ENCODE results near the gene SCNN1A. TPM values are rescaled to one million over a fixed set of nuclear protein-coding genes. Genes with fewer than 3 reads are reported as not detected.

Gene SCNN1A
- total RNA-seq, 1 donor from 2014 or later, result not detected

DNA sequence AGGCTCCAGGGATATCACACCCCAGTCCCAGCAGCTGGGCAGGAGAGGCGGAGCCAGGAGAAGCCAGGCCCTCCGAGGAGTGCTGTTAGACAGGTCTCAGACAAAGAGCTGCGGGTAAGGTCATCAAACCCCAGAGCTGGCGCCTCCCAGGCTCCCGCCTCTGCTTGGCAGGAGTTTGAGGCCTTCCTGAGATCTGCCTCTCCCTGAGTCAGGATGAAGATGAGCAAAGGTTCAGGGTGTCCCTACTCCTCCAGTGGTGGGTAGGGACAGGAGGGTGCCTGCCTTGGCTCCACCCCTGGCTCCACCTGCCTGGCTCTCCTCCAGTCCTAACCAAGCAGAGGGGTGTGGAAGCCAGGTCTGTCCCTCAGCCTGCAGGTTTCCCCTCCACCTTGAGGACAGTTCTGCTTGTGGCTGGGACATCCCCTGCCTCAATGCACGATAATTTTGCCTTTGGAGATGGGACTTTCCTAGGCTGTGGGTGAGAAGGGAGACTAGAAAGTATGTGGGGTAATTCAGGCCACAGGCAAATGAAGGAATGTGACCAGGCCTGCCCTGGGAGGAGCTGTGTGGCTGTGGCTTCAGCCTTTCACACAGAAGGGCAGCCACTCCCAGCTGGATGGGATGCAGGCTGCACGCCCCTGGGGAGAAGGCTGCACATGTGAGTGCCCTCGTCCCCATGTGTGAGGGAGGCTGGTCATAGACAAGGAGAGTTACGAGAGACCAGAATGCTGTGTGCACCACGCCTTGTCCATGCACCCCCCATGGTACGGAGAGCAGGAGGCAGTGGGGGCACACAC, 62.6 kb downstream of the SCNN1A start:
- Histone ChIP-seq H3K4me1 (ENCODE audit: control insufficient read depth in 3 of 3, insufficient read depth in 3 of 3, low read length in 3 of 3) (peaks cover 0 to 5% (median 3%) of the 10 kb centered on the region in 3 donors), H3K9ac (ENCODE audit: low read depth in 1 of 3, low read length in 3 of 3) (no peak overlapping the region), H3K27ac (ENCODE audit: low read depth, low read length) (no peak overlapping the region), H3K36me3 (ENCODE audit: control insufficient read depth in 3 of 3, insufficient read depth in 3 of 3, low read length in 3 of 3) (no peaks in the 10 kb centered on the region), H3K4me3 (ENCODE audit: low read length in 3 of 3) (no peak overlapping the region), H3K27me3 (ENCODE audit: control insufficient read depth in 3 of 3, insufficient read depth in 3 of 3, low read length in 3 of 3) (peaks cover 11 to 16% (median 13%) of the 10 kb centered on the region in 3 donors), H3K9me3 (ENCODE audit: control insufficient read depth in 3 of 3, low read length in 3 of 3) (no peaks in the 10 kb centered on the region)

DNA sequence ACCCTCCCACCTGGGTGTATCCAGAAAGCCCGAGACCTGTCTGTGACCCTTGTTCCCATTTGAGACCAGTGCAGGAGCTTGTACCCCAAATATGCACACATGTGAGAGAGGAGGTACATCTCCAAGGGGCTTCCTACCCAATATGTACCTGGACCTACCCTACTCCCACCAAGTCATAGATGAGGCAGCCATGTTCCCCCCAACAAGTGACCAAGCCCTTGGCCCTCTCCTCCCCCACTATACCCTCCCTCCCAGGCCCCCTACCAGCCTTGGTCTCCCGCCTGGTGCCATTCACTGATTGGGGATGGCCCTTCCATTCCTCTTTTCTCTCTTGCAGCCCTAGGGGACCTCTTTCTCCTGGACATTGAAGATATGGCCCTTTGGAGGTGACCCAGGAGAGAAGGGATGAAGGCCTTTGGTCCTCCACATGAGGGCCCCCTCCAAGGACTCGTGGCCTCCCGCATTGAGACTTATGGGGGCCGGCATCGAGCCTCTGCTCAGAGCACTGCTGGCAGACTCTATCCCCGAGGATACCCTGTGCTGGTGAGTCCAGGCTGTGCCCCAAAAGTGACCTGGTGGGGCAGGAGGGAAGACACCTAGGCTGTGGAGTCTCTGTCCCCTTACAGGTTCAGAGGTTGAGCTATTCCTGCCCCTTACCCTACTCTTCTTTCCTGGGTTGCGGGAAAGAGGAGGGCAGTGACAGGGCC, 63.4 kb downstream of the SCNN1A start:
- Histone ChIP-seq H3K27ac (ENCODE audit: low read depth, low read length) (no peak overlapping the region), H3K4me1 (ENCODE audit: control insufficient read depth in 3 of 3, insufficient read depth in 3 of 3, low read length in 3 of 3) (peaks cover 0 to 5% (median 3%) of the 10 kb centered on the region in 3 donors), H3K9me3 (ENCODE audit: control insufficient read depth in 3 of 3, low read length in 3 of 3) (no peaks in the 10 kb centered on the region), H3K27me3 (ENCODE audit: control insufficient read depth in 3 of 3, insufficient read depth in 3 of 3, low read length in 3 of 3) (peaks cover 11 to 16% (median 13%) of the 10 kb centered on the region in 3 donors), H3K9ac (ENCODE audit: low read depth in 1 of 3, low read length in 3 of 3) (no peak overlapping the region), H3K4me3 (ENCODE audit: low read length in 3 of 3) (no peak overlapping the region), H3K36me3 (ENCODE audit: control insufficient read depth in 3 of 3, insufficient read depth in 3 of 3, low read length in 3 of 3) (no peaks in the 10 kb centered on the region)

DNA sequence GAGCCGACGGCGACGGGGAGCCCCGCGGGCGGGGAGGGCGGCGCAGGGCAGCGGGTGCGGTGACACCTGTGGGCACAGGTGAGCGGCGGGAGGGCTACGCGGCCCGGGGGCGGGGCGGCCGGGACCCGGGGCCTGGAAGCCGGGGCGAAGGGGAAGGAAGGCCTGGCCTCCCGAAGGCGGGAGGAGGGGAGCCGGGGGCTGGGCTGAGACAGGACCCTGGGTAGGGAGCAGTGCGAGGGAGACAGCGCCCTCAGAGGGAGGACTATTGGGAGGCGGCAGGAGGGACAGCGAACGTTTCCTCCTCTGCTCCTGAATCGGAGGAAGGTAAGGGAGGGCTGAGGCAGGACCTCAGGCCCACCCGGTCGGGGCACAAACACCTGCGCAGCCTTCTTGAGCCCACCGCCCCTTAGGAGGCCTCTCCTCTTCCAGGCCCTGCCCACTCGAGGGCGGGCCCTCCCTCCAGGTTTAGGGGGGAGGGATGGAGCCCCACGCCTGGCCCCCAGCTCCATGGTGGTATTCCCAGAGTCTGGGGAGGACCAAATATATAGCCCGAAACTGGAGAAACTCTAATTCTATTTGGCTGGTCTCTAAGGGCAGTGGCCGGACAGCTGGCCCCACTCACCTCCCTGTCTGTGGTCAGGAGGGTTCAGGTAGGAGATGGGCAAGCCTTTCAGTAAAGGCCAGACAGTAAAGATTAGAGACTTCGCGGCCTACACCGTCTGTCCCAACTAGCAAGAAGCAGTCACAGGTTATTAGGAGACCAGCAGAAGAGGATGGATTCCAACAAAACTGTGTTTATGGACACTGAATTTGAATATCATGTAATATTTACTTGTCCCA, 64.4 kb downstream of the SCNN1A start:
- Histone ChIP-seq H3K27ac (ENCODE audit: low read depth, low read length) (no peak overlapping the region), H3K9ac (ENCODE audit: low read depth in 1 of 3, low read length in 3 of 3) (no peak overlapping the region), H3K4me1 (ENCODE audit: control insufficient read depth in 3 of 3, insufficient read depth in 3 of 3, low read length in 3 of 3) (peaks cover 0 to 5% (median 3%) of the 10 kb centered on the region in 3 donors), H3K9me3 (ENCODE audit: control insufficient read depth in 3 of 3, low read length in 3 of 3) (no peaks in the 10 kb centered on the region), H3K27me3 (ENCODE audit: control insufficient read depth in 3 of 3, insufficient read depth in 3 of 3, low read length in 3 of 3) (peaks cover 11 to 16% (median 13%) of the 10 kb centered on the region in 3 donors), H3K4me3 (ENCODE audit: low read length in 3 of 3) (no peak overlapping the region), H3K36me3 (ENCODE audit: control insufficient read depth in 3 of 3, insufficient read depth in 3 of 3, low read length in 3 of 3) (no peaks in the 10 kb centered on the region)

DNA sequence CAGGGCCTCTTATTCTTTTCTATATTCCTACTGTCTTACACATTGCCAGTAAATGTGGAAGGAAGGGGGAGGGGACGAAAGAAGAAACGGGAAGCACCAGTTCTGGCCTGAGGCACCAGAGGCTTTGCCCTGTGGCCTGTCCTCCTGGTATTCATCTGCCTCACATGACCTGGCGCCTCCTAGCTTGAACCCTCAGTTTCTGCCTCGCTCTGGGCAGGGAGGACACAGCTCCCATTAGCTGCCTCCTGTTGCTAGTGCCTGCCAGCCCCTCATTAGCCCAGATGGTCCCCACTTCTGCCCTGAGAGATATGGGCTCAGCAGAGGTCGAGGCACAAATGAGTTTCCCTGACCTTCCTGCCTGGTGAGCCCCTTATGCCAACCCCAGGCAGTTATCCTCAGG, 67.8 kb downstream of the SCNN1A start:
- Histone ChIP-seq H3K9me3 (ENCODE audit: control insufficient read depth in 3 of 3, low read length in 3 of 3) (no peaks in the 10 kb centered on the region), H3K27me3 (ENCODE audit: control insufficient read depth in 3 of 3, insufficient read depth in 3 of 3, low read length in 3 of 3) (peaks cover 11 to 16% (median 13%) of the 10 kb centered on the region in 3 donors), H3K27ac (ENCODE audit: low read depth, low read length) (no peak overlapping the region), H3K36me3 (ENCODE audit: control insufficient read depth in 3 of 3, insufficient read depth in 3 of 3, low read length in 3 of 3) (no peaks in the 10 kb centered on the region), H3K9ac (ENCODE audit: low read depth in 1 of 3, low read length in 3 of 3) (no peak overlapping the region), H3K4me3 (ENCODE audit: low read length in 3 of 3) (no peak overlapping the region), H3K4me1 (ENCODE audit: control insufficient read depth in 3 of 3, insufficient read depth in 3 of 3, low read length in 3 of 3) (peaks cover 0 to 5% (median 0%) of the 10 kb centered on the region in 3 donors)

DNA sequence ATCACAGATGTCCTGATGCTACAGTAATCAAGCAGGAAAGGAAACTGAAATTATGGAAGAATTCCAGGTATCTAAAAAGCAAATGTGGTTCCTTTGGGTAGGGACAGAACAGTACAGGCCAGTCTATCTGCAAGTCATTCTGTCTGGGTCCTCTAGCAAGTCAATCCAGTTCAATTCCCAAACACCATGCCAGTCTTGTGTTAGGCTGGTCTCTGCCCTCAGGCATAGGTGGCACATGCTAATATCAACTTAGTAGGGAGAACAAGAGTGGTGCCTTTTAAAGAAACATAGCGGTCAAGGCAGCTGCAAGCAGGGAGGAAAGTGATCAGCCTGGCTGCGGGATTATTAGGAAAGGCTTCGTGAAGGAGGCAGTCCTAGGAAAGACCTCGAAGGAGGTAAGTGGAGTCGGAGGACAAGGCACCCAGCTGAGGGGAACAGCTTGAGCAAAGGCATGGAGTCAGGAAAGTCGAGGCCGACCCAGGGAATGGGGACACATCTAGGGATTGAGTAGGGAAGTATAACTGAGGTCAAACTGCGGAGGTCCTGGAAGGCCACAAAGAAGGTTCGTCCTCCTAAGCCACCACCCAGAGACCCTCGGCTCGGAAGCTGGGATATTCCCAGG, 68.7 kb downstream of the SCNN1A start:
- Histone ChIP-seq H3K27ac (ENCODE audit: low read depth, low read length) (no peak overlapping the region), H3K36me3 (ENCODE audit: control insufficient read depth in 3 of 3, insufficient read depth in 3 of 3, low read length in 3 of 3) (no peaks in the 10 kb centered on the region), H3K27me3 (ENCODE audit: control insufficient read depth in 3 of 3, insufficient read depth in 3 of 3, low read length in 3 of 3) (peaks cover 11 to 16% (median 13%) of the 10 kb centered on the region in 3 donors), H3K9me3 (ENCODE audit: control insufficient read depth in 3 of 3, low read length in 3 of 3) (no peaks in the 10 kb centered on the region), H3K9ac (ENCODE audit: low read depth in 1 of 3, low read length in 3 of 3) (no peak overlapping the region), H3K4me1 (ENCODE audit: control insufficient read depth in 3 of 3, insufficient read depth in 3 of 3, low read length in 3 of 3) (peaks cover 0 to 5% (median 0%) of the 10 kb centered on the region in 3 donors), H3K4me3 (ENCODE audit: low read length in 3 of 3) (no peak overlapping the region)

DNA sequence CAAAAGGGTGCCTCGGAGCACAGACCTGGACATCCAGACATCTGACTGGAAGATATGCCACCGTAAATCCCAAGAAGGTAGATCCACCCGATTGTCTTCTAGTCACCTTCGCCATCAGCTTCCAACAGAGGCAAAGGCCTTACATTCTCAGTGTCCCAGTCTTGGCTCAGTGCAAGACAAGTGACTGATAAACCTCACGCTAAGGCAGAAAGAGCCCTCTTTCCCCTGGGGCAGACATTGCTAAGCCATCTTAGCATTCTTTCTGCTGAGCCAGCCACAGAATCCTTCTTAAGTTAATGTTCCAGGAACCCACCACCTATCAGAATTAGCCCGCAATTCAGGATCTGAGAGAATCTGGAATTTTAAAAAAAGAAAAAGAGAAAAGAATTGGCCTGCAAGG, 69.2 kb downstream of the SCNN1A start:
- Histone ChIP-seq H3K27me3 (ENCODE audit: control insufficient read depth in 3 of 3, insufficient read depth in 3 of 3, low read length in 3 of 3) (peaks cover 8 to 13% (median 11%) of the 10 kb centered on the region in 3 donors), H3K4me3 (ENCODE audit: low read length in 3 of 3) (no peak overlapping the region), H3K4me1 (ENCODE audit: control insufficient read depth in 3 of 3, insufficient read depth in 3 of 3, low read length in 3 of 3) (peaks cover 0 to 5% (median 0%) of the 10 kb centered on the region in 3 donors), H3K36me3 (ENCODE audit: control insufficient read depth in 3 of 3, insufficient read depth in 3 of 3, low read length in 3 of 3) (no peaks in the 10 kb centered on the region), H3K9ac (ENCODE audit: low read depth in 1 of 3, low read length in 3 of 3) (no peak overlapping the region), H3K9me3 (ENCODE audit: control insufficient read depth in 3 of 3, low read length in 3 of 3) (no peaks in the 10 kb centered on the region), H3K27ac (ENCODE audit: low read depth, low read length) (no peak overlapping the region)

DNA sequence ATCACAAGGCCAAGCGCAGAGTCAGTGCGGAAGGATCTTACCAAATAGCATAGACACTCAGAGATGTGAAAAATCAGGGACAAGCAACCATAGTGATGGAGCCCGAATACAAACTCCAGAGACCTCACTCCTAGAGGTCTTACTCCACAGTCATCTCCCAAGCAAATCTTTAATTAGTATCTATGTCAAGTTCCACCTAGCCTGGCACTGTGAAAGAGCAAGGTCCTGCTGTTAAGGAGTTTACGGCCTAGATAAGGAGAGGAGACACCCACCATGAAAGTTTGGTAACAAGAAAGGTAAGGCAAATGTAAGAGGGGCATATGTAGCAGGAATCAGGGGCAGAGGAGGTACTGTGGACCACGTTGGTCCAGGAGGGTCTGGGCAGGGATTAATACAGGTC, 72.3 kb downstream of the SCNN1A start:
- Histone ChIP-seq H3K4me3 (ENCODE audit: low read length in 3 of 3) (no peak overlapping the region), H3K4me1 (ENCODE audit: control insufficient read depth in 3 of 3, insufficient read depth in 3 of 3, low read length in 3 of 3) (peaks cover 0 to under 1% (median 0%) of the 10 kb centered on the region in 3 donors), H3K36me3 (ENCODE audit: control insufficient read depth in 3 of 3, insufficient read depth in 3 of 3, low read length in 3 of 3) (no peaks in the 10 kb centered on the region), H3K9me3 (ENCODE audit: control insufficient read depth in 3 of 3, low read length in 3 of 3) (no peaks in the 10 kb centered on the region), H3K27me3 (ENCODE audit: control insufficient read depth in 3 of 3, insufficient read depth in 3 of 3, low read length in 3 of 3) (no peaks in the 10 kb centered on the region), H3K27ac (ENCODE audit: low read depth, low read length) (no peak overlapping the region), H3K9ac (ENCODE audit: low read depth in 1 of 3, low read length in 3 of 3) (no peak overlapping the region)

DNA sequence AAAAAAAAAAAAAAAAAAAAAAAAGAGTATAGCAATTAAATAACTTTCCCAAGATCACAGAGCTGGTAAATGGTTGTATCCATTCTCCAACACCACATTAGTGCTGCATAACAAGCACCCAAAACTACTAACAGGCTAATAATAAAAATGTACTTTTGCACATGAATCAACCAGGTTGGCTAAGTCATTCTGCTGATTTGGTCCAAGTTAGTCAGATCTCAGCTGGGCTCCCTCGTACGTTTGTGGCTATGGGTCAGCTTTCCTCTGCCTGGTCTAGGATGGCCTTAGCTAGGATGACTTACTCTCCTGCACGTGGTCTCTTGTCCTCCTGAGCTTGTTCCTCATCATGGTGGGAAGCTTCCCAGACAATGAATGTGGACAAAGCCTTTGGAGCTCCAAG, 72.7 kb downstream of the SCNN1A start:
- H3K27me3 ChIP-seq (ENCODE audit: control insufficient read depth in 3 of 3, insufficient read depth in 3 of 3, low read length in 3 of 3), result no peaks in the 10 kb centered on the region
- H3K27ac ChIP-seq (ENCODE audit: low read depth, low read length), result no peak overlapping the region
- no peaks in the 10 kb centered on the region for H3K36me3 ChIP-seq (ENCODE audit: control insufficient read depth in 3 of 3, insufficient read depth in 3 of 3, low read length in 3 of 3)
- H3K9me3 ChIP-seq (ENCODE audit: control insufficient read depth in 3 of 3, low read length in 3 of 3), result no peaks in the 10 kb centered on the region
- no peaks in the 10 kb centered on the region for H3K4me1 ChIP-seq (ENCODE audit: control insufficient read depth in 3 of 3, insufficient read depth in 3 of 3, low read length in 3 of 3)
- no peak overlapping the region for H3K4me3 ChIP-seq (ENCODE audit: low read length in 3 of 3)
- H3K9ac ChIP-seq (ENCODE audit: low read depth in 1 of 3, low read length in 3 of 3), result no peak overlapping the region

DNA sequence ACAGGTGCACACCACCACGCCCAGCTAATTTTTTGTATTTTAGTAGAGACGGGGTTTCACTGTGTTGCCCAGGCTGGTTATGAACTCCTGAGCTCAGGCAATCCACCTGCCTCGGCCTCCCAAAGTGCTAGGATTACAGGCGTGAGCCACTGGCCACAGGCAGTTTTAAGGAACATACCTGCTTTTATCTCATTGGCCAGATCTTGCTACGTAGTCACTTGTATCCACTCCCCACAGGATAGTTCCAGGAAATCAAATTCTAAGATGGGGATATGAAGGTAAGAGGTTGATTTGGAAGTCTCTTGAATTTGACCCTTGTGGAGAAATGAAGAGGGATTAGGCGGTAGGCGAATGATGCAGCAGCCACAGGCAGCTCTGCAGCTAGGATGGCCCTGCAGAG, 73.6 kb downstream of the SCNN1A start:
- H3K4me1 ChIP-seq (ENCODE audit: control insufficient read depth in 3 of 3, insufficient read depth in 3 of 3, low read length in 3 of 3), result no peaks in the 10 kb centered on the region
- H3K9me3 ChIP-seq (ENCODE audit: control insufficient read depth in 3 of 3, low read length in 3 of 3), result no peaks in the 10 kb centered on the region
- H3K36me3 ChIP-seq (ENCODE audit: control insufficient read depth in 3 of 3, insufficient read depth in 3 of 3, low read length in 3 of 3), result no peaks in the 10 kb centered on the region
- H3K4me3 ChIP-seq (ENCODE audit: low read length in 3 of 3), result no peak overlapping the region
- no peak overlapping the region for H3K27ac ChIP-seq (ENCODE audit: low read depth, low read length)
- no peak overlapping the region for H3K9ac ChIP-seq (ENCODE audit: low read depth in 1 of 3, low read length in 3 of 3)
- H3K27me3 ChIP-seq (ENCODE audit: control insufficient read depth in 3 of 3, insufficient read depth in 3 of 3, low read length in 3 of 3), result no peaks in the 10 kb centered on the region
